HG02852 (cell line): ENCODE measurements around the gene CC2D2A.
A peak's percentile ranks its signal among the peaks of the same experiment; 100 is the strongest.

ENCODE experiments used
- ATAC-seq: cut with Tn5 transposase; IDR thresholded peaks from one replicate; pipeline ENCODE4 v1.9.1; 2021; ENCODE audit warnings: mild to moderate bottlenecking, moderate library complexity; ENCODE audit not compliant: unreplicated experiment

CC2D2A gene

GRCh38 chr4:15636818-15637217 is 167.1 kb downstream of the CC2D2A start:
- ATAC-seq: no peak

DNA sequence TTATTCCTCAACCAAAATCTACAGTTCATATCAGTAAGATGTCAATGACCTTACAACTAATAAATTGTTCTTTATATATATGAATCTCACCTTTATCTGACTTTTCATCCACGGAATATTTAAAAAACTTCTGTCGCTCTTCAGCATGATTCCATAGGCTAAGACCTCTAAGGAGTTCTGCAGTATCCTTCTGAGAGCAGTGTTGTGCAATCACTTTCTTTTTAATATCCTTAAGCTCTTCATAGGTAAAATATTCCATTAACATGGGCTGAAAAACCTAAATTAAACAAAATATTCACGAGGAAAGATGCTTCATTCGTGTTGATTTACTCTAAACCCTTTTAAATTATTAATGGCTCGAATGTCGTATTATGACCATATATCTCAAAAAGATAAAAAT is 168.7 kb downstream of the CC2D2A start:
- no peak for ATAC-seq

DNA sequence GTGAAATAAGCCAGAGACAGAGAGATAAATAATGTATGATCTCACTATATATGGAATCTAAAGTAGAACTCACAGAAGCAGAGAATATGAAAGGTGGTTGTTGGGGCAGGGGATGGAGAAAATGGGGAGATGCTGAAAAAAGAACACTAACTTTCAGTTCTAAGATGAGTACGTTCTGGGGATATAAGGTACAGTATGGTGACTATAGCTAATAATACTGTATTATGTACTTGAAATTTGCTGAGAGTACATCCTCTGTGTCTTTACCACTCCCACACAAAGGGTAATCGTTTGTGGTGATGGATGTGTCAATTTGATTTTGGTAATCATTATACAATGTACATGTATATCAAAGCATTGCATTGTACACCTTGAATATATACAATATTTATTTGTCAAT is 178.9 kb downstream of the CC2D2A start:
- peak; percentile 60 for ATAC-seq

DNA sequence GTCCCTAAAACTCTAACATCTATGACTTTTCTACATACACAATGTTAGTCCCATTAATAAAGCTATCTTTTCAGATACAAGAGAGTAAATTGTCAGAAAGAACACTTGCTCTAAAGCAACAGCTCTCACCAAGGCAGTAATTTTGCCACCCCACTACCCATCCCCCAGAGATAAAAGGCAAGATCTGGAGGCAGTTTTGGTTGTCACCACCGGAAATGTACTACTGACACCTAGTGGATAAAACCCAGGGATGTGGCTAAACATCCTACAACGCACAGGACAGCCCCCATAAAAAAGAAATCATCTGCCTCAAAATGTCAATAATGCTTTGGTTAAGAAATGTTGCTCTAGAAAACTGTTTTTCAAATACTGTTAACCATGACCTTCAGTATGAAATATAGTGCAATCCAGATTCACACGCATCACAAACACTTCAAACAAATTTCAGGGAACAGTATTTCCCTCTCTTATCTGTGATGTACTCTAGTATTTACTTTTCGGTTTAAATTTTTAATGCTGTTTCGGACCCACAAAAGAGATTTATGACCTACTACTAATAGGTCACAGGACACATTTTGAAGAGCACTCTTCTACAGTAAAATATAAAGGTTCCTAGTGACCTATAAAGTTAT is 180.3 kb downstream of the CC2D2A start:
- no peak for ATAC-seq
